ENCODE data around the gene PDCL2. TPM values are rescaled to one million over a fixed set of nuclear protein-coding genes. Genes with fewer than 3 reads are reported as not detected.
"Not testable (repeated sequence)": the region's sequence is repeated elsewhere in the genome, so short reads cannot be mapped to it uniquely, and the experiment has no call there.

Gene PDCL2
- total RNA-seq, 4 donors from 2014 or later: not detected

- 32% methylated on average over 3 of the region's 3 CpGs for WGBS, 2 donors
- DNase-seq (ENCODE audit: low spot score in 2 of 2): no peak
- H3K4me3 ChIP-seq: no peak overlapping the region
- TF ChIP-seq POLR2A (IDR thresholded peaks at IDR 0.05) (no peak), CTCF (IDR thresholded peaks at IDR 0.05) (no peak), EP300 (IDR thresholded peaks at IDR 0.05) (no peak)
- H3K27ac ChIP-seq: no peak overlapping the region
- no peaks in the 10 kb centered on the region for H3K9me3 ChIP-seq
- H3K27me3 ChIP-seq: peaks cover 0 to 44% of the 10 kb centered on the region in 2 donors
- H3K4me1 ChIP-seq: peaks cover 0 to 27% (median 10%) of the 10 kb centered on the region in 4 donors
- no peaks in the 10 kb centered on the region for H3K36me3 ChIP-seq
Observed at GRCh38 chr4:55634417-55635128, 42.5 kb upstream of the PDCL2 start.

- Histone ChIP-seq H3K27me3 (peaks cover 0 to 44% of the 10 kb centered on the region in 2 donors), H3K36me3 (no peaks in the 10 kb centered on the region), H3K4me1 (peaks cover 0 to 27% (median 10%) of the 10 kb centered on the region in 4 donors), H3K9me3 (no peaks in the 10 kb centered on the region), H3K27ac (no peak overlapping the region), H3K4me3 (no peak overlapping the region)
- WGBS, 2 donors: 59 to 78% methylated on average over 6 of the region's 6 CpGs
- no peak for DNase-seq (ENCODE audit: low spot score in 2 of 2)
- TF ChIP-seq CTCF (IDR thresholded peaks at IDR 0.05): no peak
- no peak for TF ChIP-seq EP300 (IDR thresholded peaks at IDR 0.05)
- TF ChIP-seq POLR2A (IDR thresholded peaks at IDR 0.05): no peak
Observed at GRCh38 chr4:55633903-55634302, 41.9 kb upstream of the PDCL2 start.

- WGBS, 2 donors: 68 to 76% methylated on average over 2 of the region's 2 CpGs
- no peak for DNase-seq (ENCODE audit: low spot score in 2 of 2)
- no peaks in the 10 kb centered on the region for H3K4me1 ChIP-seq
Observed at GRCh38 chr4:55625835-55626234, 33.8 kb upstream of the PDCL2 start.

GRCh38 chr4:55624063-55624462, 32.0 kb upstream of the PDCL2 start:
- H3K4me1 ChIP-seq; DNase-seq (ENCODE audit: low spot score in 2 of 2); H3K36me3 ChIP-seq; H3K4me3 ChIP-seq; H3K27me3 ChIP-seq; H3K9me3 ChIP-seq; H3K27ac ChIP-seq: not testable (repeated sequence)
- WGBS, 2 donors: no CpG with 5 or more reads among the region's 1 CpG

More at GRCh38 chr4:55625835-55626234, 33.8 kb upstream of the PDCL2 start:
- Histone ChIP-seq H3K27me3 (no peaks in the 10 kb centered on the region), H3K27ac (no peak overlapping the region), H3K4me3 (no peak overlapping the region), H3K9me3 (no peaks in the 10 kb centered on the region), H3K36me3 (no peaks in the 10 kb centered on the region)
- TF ChIP-seq CTCF (IDR thresholded peaks at IDR 0.05) (no peak), POLR2A (IDR thresholded peaks at IDR 0.05) (no peak), EP300 (IDR thresholded peaks at IDR 0.05) (no peak)

GRCh38 chr4:55618546-55619143, 26.6 kb upstream of the PDCL2 start:
- no peaks in the 10 kb centered on the region for H3K9me3 ChIP-seq
- no peak overlapping the region for H3K4me3 ChIP-seq
- no peak overlapping the region for H3K27ac ChIP-seq
- H3K4me1 ChIP-seq: no peaks in the 10 kb centered on the region
- H3K27me3 ChIP-seq: no peaks in the 10 kb centered on the region
- no peak for TF ChIP-seq POLR2A (IDR thresholded peaks at IDR 0.05)
- TF ChIP-seq EP300 (IDR thresholded peaks at IDR 0.05): no peak
- H3K36me3 ChIP-seq: no peaks in the 10 kb centered on the region
- 72 to 89% methylated on average over 1 of the region's 1 CpG for WGBS, 2 donors
- no peak for DNase-seq (ENCODE audit: low spot score in 2 of 2)

GRCh38 chr4:55617587-55618197, 25.6 kb upstream of the PDCL2 start:
- 73 to 92% methylated on average over 1 of the region's 1 CpG for WGBS, 2 donors
- H3K9me3 ChIP-seq: no peaks in the 10 kb centered on the region
- no peaks in the 10 kb centered on the region for H3K36me3 ChIP-seq
- no peak for TF ChIP-seq EP300 (IDR thresholded peaks at IDR 0.05)
- no peak for TF ChIP-seq CTCF (IDR thresholded peaks at IDR 0.05)
- TF ChIP-seq POLR2A (IDR thresholded peaks at IDR 0.05): no peak
- no peak for DNase-seq (ENCODE audit: low spot score in 2 of 2)
- H3K27me3 ChIP-seq: no peaks in the 10 kb centered on the region
- no peaks in the 10 kb centered on the region for H3K4me1 ChIP-seq
- no peak overlapping the region for H3K27ac ChIP-seq
- H3K4me3 ChIP-seq: no peak overlapping the region
